HG03354 (cell line): ENCODE data around the gene PLSCR5.

Experiments
- ATAC-seq: cut with Tn5 transposase; IDR thresholded peaks from one replicate; pipeline ENCODE4 v1.9.1; 2021; ENCODE audit warnings: mild to moderate bottlenecking; ENCODE audit not compliant: unreplicated experiment, poor library complexity, severe bottlenecking

Gene PLSCR5

DNA sequence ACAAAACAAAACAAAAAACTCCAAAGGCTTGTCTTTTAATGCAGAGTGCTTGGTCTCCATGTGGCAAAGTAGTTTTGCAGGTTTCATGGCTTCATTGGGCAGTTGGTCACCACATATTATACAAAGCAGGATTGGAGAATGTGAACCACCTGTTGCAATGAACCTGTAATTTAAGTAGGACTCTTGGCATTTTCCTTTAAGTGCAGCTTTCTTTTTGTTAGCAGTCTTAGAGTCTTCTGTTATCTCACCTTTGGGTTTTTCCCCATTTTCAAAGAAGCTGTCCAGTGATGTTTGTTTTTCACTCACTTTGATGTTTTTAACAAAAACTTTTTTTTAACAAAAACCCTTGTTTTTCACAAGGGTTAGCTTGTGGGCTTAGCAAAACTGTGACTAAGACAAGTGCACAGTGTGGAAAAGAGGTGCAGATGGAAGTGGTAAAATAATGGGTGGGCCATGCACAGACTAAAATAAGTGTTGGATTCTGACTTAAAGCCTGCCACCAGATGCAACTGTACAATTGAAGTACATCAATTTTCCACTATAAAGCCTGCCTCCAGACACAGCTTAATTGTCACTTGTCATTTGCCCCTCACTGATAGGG, 57.8 kb downstream of the PLSCR5 start:
- ATAC-seq: no peak

GRCh38 chr3:146546366-146546965, 58.7 kb downstream of the PLSCR5 start:
- no peak for ATAC-seq

GRCh38 chr3:146544929-146545528, 60.1 kb downstream of the PLSCR5 start:
- ATAC-seq: peak; percentile 23

- peak; percentile 87 for ATAC-seq
Observed at GRCh38 chr3:146544002-146544928, 60.9 kb downstream of the PLSCR5 start, which contains the start of gene PLSCR1. PLSCR1 (minus strand) TSS chr3:146544607; CDS start chr3:146536552, 8,055 bp downstream.

DNA sequence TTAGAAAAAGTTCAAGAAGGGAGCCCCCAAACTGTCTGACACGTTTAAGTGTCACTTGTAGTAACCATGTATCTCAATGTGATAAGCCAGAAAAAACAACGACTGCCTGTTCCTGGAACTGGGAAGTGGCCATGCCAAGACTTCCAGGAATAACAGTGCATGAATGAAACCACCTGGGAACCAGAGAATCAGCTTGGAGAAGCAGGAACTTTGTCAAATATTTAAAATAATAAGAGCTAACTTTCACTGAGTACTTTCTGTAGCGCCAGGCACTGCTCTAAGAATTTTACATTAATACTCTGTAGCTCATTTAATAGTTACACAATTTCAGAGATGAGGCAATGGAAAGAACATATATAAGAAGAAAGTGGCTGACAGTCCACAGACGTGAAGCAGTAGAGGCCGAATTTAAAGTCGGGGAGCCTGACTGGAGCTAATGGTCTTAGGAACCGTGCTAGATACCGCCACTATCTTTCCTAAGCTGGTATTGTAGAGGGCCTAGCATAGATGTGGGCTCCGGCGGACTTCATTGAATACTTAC, 61.6 kb downstream of the PLSCR5 start:
- peak; percentile 18 for ATAC-seq

DNA sequence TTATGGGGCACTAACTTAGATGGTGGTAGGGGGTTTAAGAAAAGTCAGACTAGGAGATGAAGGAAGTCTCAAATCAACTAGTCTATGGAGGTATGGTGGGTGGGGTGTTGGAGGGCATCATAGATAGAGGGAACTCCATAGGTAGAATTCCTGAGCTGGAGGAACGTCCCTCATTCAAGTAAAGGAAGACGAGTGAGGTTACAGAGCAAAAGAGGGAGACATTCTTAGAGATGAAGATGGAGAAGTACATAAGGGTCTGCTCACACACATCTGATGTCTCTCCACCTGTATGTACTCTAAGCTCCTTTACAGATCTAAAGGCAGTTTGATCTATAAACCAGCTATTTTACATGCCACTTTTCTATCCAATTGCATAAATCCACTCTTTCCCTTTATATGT, 62.2 kb downstream of the PLSCR5 start:
- ATAC-seq: no peak

DNA sequence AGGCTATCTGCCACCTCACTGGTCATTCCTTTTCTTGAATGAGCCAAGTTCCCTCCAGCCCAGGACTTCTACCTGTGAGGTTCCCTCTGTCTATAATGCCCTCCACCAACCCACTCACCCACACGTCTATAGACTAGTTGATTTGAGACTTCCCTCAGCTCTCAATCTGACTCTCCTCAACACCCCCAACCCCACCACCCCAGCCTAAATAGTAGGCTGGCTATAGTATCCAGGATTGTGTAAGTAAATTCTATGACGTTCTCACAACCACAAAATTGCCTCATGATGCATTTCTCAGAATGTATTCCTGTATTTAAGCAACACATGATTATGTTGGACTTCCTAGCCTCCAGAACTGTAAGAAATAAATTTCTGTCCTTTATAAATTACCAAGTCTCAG, 63.0 kb downstream of the PLSCR5 start:
- ATAC-seq: no peak

DNA sequence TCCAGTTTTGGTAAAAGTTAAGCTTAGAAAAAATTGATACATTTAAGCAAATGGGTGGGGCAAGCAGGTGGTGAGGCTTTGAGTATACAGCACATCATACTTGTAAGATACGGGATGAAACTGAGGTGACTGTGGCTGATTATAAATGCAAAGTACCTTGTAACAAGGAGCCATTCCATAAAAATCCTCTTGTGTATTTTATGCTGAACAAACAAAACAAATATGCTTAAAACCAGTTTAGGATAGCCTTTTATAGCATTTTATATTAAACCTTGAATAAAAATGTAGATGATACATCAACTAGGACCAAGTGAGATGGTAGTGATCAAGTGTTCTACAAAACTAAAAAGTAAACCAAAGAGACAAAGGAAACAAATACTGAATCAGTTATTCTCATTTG, 64.2 kb downstream of the PLSCR5 start:
- ATAC-seq: no peak

- no peak for ATAC-seq
Observed at GRCh38 chr3:146540236-146540635, 64.9 kb downstream of the PLSCR5 start.

- no peak for ATAC-seq
Observed at GRCh38 chr3:146539315-146539714, 65.8 kb downstream of the PLSCR5 start.

DNA sequence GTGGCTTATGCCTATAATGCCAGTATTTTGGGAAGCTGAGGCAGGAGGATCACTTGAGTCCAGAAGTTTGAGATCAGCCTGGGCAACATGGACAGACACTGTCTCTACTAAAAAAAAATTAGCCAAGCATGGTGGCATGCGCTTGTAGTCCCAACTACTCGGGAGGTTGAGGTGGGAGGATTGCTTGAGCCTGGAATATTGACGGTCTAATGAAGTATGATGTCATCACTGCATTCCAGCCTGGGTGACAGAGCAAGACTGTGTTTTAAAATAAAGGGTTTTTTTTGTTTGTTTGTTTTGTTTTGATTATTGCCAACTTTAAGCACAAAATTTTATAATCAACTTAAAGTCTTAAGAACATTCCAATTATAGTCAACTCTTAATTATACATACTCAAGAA, 67.5 kb downstream of the PLSCR5 start:
- no peak for ATAC-seq

- ATAC-seq: no peak
Observed at GRCh38 chr3:146536681-146537080, 68.5 kb downstream of the PLSCR5 start.
